HG02678 (cell line): ENCODE results near the gene PRR5.

ENCODE experiments used
- ATAC-seq: cut with Tn5 transposase; IDR thresholded peaks from one replicate; pipeline ENCODE4 v1.9.1; 2021; ENCODE audit warnings: mild to moderate bottlenecking, moderate library complexity; ENCODE audit not compliant: unreplicated experiment

Gene PRR5

DNA sequence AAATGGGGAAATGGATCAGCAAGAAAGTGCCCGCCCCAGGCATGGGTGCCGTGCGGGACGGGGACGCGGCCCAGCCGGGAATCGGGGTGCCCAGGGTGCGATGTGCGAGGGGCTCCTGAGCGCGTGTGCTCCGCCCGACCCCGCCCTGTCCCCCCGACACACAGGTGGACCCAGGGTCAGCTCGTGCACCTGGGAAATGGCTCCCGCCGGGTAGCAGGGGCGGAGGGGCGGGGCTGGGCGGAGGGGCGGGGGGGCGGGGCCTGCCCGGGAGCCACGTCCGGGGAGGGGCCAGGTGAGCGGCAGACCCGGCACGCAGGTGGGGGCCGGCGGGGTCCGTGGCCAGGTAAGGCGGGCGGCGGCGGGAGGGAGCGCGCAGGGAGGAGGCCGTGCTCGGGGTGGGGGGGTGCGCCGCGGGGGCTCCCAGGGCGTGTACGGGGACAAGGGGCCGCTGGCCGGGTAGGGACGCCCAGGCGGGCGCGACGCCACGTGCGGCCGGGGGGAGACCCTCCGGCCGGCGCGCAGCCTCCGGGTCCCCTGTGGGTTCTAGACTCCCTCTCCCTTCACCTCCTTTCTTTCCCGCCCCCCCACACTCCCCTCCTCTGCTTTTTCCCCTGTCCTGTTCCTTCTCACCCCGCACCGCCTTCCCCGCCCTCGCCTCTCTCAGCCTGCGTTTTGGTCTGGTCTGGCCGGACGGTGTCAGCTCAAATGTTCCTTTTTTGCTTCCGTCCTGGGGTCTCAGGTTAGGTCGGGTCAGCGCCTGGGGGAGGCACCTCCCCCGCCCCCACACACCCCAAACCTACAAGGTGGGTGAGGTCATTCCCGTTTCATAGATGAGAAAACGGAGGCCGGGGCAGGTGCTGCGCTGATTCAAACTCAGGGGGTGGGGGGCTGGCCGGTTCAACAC is 50.5 kb downstream of the PRR5 start, which contains the start of gene ARHGAP8:
ARHGAP8 (plus strand) TSS at position 291 of the 904 bp plus-strand sequence. CDS start 33,953 bp downstream, outside the sequence.
- no peak for ATAC-seq

DNA sequence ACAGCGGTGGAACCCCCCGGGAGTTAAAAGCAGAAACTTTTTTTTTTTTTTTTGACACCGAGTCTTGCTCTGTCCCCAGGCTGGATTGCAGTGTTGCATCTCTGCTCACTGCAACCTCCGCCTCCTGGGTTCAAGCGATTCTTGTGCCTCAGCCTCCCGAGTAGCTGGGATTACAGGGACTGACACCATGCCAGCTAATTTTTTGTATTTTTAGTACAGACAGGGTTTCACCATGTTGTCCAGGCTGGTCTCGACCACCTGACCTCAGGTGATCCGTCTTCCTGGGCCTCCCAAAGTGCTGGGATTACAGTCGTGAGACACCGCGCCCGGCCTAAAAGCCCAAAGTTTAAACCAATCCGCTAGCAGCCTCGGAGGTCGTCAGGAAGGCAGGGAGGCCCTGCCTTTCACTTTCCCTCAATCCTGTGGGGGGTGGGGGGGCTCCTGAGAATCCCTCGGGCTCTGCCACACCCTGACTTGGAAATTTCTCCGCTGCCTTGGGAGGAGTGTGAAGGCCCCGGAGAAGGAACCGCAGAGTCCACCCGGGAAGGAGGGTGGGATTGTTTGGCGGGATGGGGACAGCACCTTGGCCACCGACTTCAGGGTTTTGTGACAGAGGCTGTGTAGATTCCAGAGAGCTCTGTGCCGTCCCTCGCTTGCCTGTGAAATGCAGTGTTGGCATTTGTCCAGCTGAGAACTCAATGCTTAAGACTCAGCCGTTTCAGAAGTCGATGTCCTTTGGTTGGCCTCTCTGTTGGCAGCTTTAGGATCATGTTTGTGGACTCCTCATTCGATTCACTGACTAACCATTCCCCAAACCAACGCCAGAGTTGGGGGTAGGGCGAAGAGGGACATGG is 51.4 kb downstream of the PRR5 start:
- ATAC-seq = no peak

DNA sequence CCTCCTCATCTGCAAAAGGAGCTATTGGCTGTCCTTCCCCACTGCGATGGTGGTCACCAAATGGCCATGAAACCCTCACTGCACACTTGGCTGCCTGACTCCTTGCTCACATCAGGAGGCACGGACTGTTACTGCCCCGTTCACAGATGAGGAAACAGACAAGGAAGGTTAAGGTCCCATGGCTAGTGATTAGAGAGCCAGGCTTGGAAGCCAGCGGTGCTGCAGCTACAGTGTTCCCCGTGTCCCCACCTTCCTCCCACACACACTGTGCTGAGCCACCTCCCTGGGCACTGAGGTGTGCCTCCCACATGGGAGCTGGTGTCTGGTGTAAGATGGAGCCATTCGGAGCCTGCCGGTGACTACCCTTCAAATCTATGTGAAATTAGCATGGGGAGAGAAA is 53.0 kb downstream of the PRR5 start:
- no peak for ATAC-seq

DNA sequence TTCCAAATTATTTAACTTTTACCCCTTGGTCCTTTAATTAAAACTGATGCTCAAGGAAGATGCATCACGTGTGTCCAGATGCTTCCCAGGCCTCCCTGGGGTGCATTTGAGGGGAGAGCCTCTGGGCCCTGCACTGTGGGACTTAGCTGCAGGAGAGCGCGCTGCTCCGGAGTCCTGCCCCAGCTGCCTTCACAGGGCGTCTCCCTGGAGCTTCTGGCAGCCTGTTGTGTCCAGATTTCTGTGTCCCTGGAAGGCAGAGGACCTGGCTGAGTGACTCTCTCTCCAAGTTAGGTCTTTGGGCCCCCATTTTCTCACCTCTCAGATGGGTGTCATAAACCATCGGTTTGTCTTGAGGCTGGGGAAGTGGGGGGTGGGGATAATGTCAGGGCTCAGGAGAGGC is 53.4 kb downstream of the PRR5 start:
- ATAC-seq = no peak

DNA sequence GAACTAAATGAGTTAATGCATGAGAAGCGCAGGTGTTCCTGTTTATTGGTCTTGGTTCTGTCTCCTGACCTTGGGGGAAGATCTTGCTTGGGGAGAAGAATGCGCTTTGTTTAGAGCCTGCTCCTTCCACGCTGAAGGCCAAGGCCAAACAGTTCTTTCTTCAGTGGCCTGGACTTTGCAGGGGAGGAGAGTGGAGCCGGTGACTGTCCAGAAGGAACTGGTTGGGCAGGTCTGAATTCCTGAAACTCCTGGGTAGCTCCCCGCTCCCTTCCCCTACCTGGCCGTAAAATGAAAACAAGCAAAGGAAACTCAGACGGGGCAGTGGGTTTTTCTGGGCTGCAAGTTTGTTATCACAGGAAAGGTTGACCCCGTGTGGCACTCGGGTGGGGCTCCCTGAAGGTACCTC is 54.0 kb downstream of the PRR5 start:
- no peak for ATAC-seq

DNA sequence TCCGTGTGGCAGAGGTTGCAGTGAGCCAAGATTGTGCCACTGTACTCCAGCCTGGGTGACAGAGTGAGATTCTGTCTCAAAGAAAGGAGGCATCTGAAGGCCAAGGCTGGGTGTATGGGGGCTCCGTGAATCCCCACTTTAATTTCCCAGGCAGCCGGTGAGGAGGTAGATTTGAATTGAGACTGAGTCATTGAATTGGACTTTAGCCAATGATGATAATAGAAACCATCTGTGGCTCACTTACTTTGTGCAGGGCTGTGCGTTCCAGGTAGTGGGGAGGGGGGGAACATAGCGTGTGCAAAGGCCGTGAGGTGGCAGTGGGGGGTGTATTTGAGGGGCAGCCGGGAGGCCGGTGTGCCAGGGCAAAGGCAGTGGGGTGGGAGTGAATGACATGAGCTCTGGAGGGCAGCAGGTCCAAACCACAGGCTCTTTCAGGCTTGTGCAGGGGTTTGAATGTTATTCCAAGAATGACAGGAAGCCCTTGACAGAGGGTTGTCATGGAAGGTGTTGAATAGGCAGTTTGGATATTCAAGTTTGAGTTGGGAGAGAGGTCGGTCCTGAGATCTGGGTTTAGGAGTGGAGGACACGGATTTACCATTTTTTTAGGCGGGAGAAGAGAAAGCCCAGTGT is 56.5 kb downstream of the PRR5 start:
- ATAC-seq = no peak

DNA sequence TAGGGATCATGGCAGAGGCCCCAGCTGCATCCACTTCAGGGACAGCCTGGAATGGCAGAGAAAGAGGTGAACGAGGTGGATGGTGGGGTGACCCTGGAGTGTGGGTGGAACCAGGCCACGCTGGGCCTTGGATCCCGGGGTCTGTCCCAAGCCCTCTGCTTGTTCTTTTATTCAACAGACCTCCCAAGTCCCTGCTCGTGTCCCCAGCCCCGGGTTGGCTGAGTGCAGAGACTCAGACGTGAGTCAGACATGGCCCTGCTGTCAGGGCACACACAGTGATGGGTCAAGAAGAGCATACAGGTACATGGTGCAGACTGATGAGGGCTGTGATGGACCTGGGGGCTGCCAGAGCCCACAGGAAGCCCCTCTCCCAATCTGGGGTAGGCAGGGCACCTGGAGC is 57.0 kb downstream of the PRR5 start:
- ATAC-seq = no peak

DNA sequence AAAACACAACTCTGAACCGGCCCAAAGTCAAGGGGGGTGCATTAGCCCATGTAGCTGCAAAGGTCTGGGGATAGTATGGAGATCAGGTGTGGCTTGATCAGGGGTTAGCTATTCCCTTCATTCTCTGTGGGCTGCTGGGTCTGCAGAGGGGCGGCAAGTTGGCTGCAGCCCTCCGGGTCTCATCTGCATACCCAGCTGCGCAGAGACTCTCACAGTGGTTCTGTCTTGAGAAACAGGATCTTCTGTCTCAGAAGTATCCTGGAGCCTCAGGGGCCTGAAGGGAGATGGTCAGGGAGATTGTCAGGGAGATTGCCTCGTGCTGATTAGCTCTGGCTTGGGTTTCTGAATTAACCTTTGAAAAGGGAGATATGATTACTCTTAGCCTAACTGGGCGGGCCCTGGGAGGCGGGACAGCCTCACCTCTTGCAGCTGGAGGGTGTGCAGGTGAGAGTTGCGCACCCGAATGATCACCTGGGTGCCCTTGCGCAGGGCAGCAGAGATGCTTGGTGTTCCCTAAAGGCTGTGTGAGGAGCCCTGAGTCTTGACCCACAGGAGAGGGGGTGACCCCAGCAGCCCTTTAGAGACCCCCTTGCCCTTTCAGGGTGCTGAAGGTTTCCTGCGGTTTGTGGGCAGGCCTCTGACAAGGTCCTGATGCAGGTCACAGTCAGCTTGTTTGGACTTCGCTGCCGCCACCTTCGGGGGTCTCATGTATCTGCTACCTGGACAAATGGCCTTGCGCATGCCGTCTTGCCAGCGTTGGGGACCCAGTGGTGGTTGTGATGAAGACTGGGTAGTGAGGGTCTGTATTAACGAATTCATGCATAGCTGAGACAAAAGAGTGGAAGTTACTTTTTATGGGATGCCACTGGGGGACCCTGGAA is 57.7 kb downstream of the PRR5 start:
- ATAC-seq = no peak

DNA sequence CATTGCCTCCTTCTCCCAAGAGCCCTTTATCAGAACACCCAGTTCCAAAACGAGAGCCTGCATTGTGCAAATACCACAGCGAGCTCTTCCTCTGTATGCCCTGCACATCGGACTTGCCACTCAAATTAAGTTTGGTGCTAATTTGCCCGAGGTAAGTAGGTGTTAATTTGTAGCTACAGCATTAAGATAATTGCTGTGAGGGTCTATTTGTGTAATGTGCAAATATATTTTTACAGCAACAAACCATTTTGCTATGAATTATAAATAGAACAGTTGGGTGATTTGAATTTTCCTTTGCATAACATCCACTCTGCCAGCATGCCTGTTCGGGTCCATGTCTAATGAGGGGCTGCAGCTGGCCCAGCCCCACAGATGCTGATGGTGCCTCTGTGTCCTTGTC is 58.5 kb downstream of the PRR5 start:
- no peak for ATAC-seq

DNA sequence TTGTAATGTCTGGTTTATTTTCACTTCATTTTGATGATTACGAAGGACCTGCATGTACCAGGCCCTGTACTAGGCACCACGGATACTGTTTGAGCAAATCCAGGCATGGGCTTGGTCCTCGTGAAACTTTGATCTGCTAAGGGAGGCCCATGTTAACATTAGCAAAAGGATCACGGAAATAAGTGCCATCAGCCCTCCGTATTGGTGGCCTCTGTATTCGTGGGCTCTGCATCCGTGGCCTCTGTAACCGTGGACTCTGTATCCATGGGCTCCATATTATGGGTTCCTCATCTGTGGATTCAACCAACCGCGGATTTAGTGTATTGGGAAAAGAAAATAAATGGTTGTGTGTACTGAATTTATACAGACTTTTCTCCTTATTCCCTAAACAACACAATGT is 59.0 kb downstream of the PRR5 start:
- no peak for ATAC-seq

DNA sequence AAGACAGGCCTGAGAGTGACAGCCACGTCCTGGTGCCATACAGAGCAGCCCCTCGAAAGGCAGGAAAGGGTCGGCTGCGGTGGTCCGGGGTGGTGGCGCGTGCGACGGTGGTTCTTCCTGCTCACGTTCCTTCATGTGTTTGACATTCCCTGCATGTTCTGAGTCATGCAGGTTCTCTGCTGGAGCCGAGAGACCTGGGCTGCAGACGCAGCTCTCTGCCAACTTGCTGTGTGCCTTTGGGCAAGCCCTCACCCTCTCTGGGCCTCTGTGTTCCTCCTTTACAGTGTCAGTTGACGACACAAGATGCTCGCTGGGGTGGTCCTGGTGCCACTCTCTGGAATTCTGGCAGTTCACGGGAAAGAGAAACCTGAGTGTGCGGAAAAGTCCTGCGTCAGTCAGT is 62.4 kb downstream of the PRR5 start:
- no peak for ATAC-seq

DNA sequence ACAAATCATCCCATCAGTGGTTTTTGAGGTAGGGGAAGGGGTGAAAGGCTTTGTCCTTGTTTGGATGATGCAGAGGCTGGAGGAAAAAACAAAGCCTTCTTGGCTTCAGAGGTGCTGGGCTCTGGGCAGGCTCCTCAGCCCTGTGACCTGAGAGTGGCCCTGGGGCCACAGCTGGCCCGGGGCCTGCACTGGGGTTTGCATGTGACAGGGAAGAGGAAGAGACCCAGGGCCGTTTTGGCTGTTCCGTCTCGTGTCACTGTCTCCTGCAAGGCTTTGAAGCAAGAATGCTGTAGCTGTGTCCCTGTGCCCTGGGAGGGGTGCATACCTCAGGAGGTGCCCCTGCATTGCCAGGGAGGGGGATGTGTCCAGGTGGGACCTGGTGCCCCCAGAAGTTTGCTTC is 63.0 kb downstream of the PRR5 start:
- no peak for ATAC-seq

DNA sequence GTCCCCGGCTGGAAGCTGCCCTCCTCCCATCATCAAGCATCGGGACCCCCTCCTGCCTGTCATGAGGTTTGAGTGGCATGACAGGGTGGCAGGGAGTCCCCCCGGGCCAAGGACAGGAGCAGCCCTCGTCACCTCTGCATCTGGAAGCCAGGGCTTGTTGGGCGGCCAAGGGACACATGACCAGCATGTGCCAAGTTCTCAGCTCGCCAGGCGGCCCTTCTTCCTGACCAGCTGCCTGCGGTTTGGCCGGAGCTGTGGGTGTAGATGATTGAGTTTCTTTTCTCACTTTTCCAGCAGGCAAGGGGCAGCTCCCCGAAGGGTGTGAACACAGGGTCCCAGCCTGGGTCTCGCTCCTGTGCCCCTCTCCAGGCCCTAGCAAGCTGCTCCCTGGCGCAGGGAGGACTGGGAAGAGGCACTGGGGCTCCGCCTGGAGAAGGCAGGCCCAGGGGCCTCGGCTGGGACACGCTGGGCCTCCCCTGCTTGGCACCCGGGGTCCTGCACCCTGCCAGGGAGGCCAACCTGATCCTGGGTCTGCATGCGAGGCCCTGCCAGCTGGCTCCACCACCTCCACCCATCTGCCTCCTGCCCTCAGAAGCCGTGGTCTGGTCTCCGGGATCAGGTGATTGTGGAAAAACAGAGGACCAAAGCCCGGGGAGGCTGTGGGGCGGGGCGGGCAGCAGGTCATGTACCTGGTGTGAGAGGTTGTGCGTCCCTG is 63.7 kb downstream of the PRR5 start:
- ATAC-seq = no peak

DNA sequence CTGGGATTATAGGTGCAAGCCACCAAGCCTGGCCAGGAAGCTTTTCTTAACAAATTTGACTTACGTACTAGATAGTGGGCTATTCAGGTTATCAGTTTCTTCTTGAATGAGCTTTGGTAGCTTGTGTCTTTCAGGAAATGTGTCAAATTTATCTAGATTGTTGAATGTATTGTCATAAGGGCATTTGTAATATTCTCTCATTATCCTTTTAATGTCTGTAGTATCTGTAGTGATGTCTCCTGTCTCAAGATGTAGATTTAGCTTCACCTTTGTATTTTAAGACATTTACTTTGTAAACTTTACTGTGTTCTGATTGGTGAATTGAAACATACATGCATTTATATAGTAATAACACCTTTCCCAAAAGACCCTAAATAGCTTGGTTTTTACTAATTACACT is 71.1 kb downstream of the PRR5 start:
- ATAC-seq = no peak

DNA sequence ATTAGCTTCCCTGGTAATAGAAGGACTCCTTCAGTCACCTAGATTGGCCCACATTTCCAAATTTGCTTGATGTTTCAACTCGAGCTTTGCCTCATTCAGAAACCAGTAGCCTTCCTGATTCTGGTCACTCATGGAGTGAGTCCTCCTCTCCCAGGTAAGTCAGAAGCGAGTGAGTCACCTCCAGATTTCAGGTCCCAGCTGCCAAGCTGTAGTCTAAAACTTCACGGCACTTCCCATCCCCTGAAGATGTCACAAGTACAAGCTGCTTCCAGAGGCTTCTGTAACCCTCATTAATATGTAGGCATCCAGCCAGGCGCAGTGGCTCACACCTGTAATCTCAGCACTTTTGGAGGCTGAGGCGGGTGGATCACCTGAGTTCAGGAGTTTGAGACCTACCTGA is 73.9 kb downstream of the PRR5 start:
- ATAC-seq = no peak

DNA sequence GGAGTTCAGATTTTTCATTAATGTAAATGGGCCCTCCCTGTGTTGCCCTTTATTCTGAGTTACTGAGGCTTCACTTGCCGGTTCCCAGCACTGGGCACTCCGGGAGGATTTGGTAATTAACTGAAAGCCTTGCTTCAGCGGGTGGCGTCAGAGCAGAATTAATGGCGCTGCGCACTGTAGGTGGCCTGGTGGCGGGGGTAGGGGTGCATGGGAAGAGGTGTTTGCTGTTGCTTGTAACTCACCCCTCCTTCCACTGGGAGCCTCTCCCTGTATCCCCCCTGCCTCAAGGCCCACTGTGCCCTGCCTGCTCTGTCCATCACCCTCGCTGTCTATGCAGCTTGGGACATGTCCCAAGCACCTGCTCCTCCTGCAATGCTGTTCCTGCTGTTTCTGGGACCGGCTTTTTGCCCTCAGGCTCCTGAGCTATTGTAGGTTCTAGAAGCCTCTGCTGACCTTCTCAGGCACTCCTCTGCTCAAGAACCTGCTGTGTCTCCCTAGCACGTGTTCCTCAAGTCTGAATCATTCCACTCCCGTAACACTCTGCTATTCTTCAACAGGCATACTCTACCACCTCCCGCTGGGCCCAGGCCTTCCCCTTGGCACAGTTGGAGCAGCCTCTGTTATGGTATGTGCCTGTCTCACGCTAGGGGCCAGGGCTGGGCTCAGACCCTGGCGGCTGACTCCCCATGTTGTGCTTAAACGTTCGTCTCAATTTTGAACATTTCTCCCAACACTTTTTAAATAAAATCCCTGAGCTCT is 74.8 kb downstream of the PRR5 start:
- no peak for ATAC-seq

DNA sequence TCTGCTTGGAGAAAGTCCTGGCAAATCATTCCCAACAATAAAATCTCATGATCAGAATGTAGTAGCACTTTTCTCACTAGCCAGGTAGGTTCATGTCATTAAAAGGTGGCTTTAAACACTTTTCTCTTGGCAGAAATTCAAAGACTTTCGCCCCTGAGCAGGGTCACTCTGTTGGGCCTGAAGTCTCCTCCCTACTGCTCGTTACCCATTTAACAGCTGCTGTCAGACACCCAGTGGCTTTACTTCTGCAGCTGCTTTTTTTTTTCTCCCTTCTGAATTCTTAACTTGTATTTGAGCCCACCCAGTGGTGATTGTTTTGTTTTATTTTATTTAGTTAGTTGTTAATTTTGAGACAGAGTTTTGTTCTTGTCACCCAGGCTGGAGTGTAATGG is 75.4 kb downstream of the PRR5 start:
- ATAC-seq = no peak

DNA sequence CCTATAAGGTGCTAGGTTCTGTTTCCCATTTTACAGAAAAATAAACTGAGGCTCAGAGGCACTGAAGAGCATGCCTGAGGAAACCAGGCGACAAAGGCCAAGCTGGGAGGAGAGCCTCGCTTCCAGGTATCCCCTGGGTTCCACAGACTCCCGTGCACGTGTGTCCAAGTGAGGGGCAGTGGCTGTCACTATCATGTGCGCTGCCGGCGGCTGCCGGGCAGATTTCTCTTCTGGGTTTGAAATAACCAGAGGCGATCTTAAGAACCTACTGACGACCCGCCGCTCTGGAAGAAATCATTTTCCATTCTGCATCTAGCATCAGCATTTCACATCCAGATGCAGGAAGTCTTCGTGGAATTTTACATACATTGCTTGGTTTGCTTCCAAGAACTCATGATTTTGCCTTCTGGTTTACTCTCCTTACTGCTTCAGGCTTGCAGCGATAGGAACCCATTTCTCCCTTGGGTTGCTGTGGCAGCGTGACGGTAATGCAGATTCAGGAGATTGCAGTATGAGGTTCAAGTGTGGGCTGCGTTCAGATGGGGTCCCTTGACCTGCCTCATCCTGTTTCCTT is 79.0 kb downstream of the PRR5 start:
- ATAC-seq = no peak
